ENCODE data around the gene TUBA1C. TPM values are rescaled to one million over a fixed set of nuclear protein-coding genes. Genes with fewer than 3 reads are reported as not detected.

TUBA1C gene
- total RNA-seq, 4 donors from 2014 or later, result 129 to 190 (median 167) TPM

- H3K27ac ChIP-seq (replicated peaks in 1 of 4), result no peak overlapping the region
- H3K9me3 ChIP-seq, result no peaks in the 10 kb centered on the region
- no peak overlapping the region for H3K4me3 ChIP-seq
- no peak for DNase-seq (ENCODE audit: extremely low spot score)
- intact Hi-C loops (cut with DNase I), result no loop called here
- no peaks in the 10 kb centered on the region for H3K27me3 ChIP-seq
- no peaks in the 10 kb centered on the region for H3K36me3 ChIP-seq
- WGBS, result 87% methylated on average over 4 of the region's 4 CpGs
- no peak for TF ChIP-seq EP300 (IDR thresholded peaks at IDR 0.05)
- no peak for TF ChIP-seq POLR2A (IDR thresholded peaks at IDR 0.05; ENCODE audit: low read depth)
- no peak for TF ChIP-seq POLR2AphosphoS5 (IDR thresholded peaks at IDR 0.05)
- no peak for TF ChIP-seq CTCF (IDR thresholded peaks at IDR 0.05)
- peaks cover 8 to 26% (median 16%) of the 10 kb centered on the region in 4 donors for H3K4me1 ChIP-seq
Measured at GRCh38 chr12:49259452-49259851, 5.4 kb upstream of the TUBA1C start.

GRCh38 chr12:49260166-49260565 is 4.7 kb upstream of the TUBA1C start:
- no peaks in the 10 kb centered on the region for H3K27me3 ChIP-seq
- H3K4me3 ChIP-seq, result no peak overlapping the region
- TF ChIP-seq POLR2AphosphoS5 (IDR thresholded peaks at IDR 0.05), result no peak
- no peak for TF ChIP-seq EP300 (IDR thresholded peaks at IDR 0.05)
- TF ChIP-seq POLR2A (IDR thresholded peaks at IDR 0.05; ENCODE audit: low read depth), result no peak
- no peak for TF ChIP-seq CTCF (IDR thresholded peaks at IDR 0.05)
- no peaks in the 10 kb centered on the region for H3K9me3 ChIP-seq
- DNase-seq (ENCODE audit: extremely low spot score), result no peak
- no peaks in the 10 kb centered on the region for H3K36me3 ChIP-seq
- 31% methylated on average over 3 of the region's 3 CpGs for WGBS
- H3K4me1 ChIP-seq, result peaks cover 8 to 27% (median 17%) of the 10 kb centered on the region in 4 donors
- peak overlapping the region in 1 of 4 donors; percentile 16 for H3K27ac ChIP-seq (replicated peaks in 1 of 4)
- intact Hi-C loops (cut with DNase I), result no loop called here

GRCh38 chr12:49260571-49261363 is 4.1 kb upstream of the TUBA1C start:
- WGBS, result 87% methylated on average over 10 of the region's 11 CpGs
- H3K27me3 ChIP-seq, result no peaks in the 10 kb centered on the region
- peaks cover 9 to 33% (median 22%) of the 10 kb centered on the region in 4 donors for H3K4me1 ChIP-seq
- TF ChIP-seq POLR2AphosphoS5 (IDR thresholded peaks at IDR 0.05) (no peak), CTCF (IDR thresholded peaks at IDR 0.05) (no peak), POLR2A (IDR thresholded peaks at IDR 0.05; ENCODE audit: low read depth) (no peak), EP300 (IDR thresholded peaks at IDR 0.05) (no peak)
- no peaks in the 10 kb centered on the region for H3K9me3 ChIP-seq
- DNase-seq (ENCODE audit: extremely low spot score), result no peak
- peak overlapping the region in 1 of 4 donors; percentile 16 for H3K27ac ChIP-seq (replicated peaks in 1 of 4)
- intact Hi-C loops (cut with DNase I), result no loop called here
- no peaks in the 10 kb centered on the region for H3K36me3 ChIP-seq
- no peak overlapping the region for H3K4me3 ChIP-seq

GRCh38 chr12:49261721-49262120 is 3.2 kb upstream of the TUBA1C start:
- Histone ChIP-seq H3K4me3 (no peak overlapping the region), H3K9me3 (no peaks in the 10 kb centered on the region), H3K27ac (replicated peaks in 1 of 4) (no peak overlapping the region), H3K36me3 (no peaks in the 10 kb centered on the region), H3K4me1 (peaks cover 17 to 42% (median 31%) of the 10 kb centered on the region in 4 donors), H3K27me3 (no peaks in the 10 kb centered on the region)
- DNase-seq (ENCODE audit: extremely low spot score), result no peak
- TF ChIP-seq POLR2A (IDR thresholded peaks at IDR 0.05; ENCODE audit: low read depth), result no peak
- no peak for TF ChIP-seq CTCF (IDR thresholded peaks at IDR 0.05)
- no peak for TF ChIP-seq POLR2AphosphoS5 (IDR thresholded peaks at IDR 0.05)
- no peak for TF ChIP-seq EP300 (IDR thresholded peaks at IDR 0.05)
- intact Hi-C loops (cut with DNase I), result no loop called here
- 90% methylated on average over 2 of the region's 2 CpGs for WGBS
